H7 (cell line): ENCODE results near the gene AOC1. TPM values are rescaled to one million over a fixed set of nuclear protein-coding genes. Genes with fewer than 3 reads are reported as not detected.
"Not testable (repeated sequence)": the region's sequence is repeated elsewhere in the genome, so short reads cannot be mapped to it uniquely, and the experiment has no call there.

Experiments
- DNase-seq: peaks from one replicate; pipeline ENCODE4 v3.0.0; 2012
- H3K27me3 ChIP-seq: 2 replicates; pipeline ENCODE4 v1.6.0; 2011; ENCODE audit warnings: mild to moderate bottlenecking, low read length; ENCODE audit not compliant: control insufficient read depth, insufficient read depth
- H3K36me3 ChIP-seq: replicated peaks from 2 replicates; pipeline ENCODE4 v1.5.1; 2011; ENCODE audit warnings: low read length; ENCODE audit not compliant: control insufficient read depth, insufficient read depth
- H3K4me3 ChIP-seq: 2 replicates; pipeline ENCODE4 v1.5.1; 2011; ENCODE audit warnings: low read depth, mild to moderate bottlenecking, control low read depth, low read length, moderate library complexity; ENCODE audit not compliant: insufficient read depth
- total RNA-seq: library from RNA; depleted of rRNA; stranded (reverse); fragments of >200 nt; shearing (Covaris generic); gene quantifications from 2 replicates; pipeline ENCODE4 v1.2.3, GENCODE V29; 2014; rRNA removed

The AOC1 gene
- total RNA-seq, 1 experiment from 2014 or later, result not detected

DNA sequence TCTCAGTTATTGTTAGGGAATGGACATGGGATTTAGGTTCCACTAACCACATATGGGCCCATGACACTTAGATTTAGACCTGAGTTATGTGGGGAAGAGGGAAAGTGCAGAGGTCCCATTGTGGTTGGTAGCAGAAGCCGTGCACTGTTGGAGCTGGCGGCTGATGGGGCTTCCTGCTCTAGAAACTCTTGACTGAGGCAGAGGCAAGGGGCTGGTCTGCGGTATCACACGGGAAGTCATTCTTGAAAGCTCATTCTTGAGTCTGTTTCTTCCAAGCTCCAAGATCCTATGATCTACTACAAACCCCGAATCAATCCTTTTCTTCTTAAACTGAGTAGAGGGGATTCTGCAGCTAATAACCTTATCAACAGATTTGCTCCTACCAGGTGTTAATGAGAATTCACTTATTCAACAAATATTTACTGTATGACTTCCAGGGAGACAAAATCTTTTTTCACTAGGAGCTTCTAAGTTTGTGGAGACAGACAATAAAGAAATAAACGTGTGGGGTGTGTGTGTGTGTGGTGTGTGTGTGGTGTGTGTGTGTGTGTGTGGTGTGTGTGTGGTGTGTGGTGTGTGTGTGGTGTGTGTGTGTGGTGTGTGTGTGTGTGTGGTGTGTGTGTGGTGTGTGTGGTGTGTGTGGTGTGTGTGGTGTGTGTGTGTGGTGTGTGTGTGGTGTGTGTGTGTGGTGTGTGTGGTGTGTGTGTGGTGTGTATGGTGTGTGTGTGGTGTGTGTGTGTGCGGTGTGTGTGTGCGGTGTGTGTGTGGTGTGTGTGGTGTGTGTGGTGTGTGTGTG lies 57.1 kb downstream of the AOC1 start:
- DNase-seq, result peak; percentile 4
- H3K27me3 ChIP-seq, result no peaks in the 10 kb centered on the region
- H3K4me3 ChIP-seq, result no peak overlapping the region
- no peaks in the 10 kb centered on the region for H3K36me3 ChIP-seq

DNA sequence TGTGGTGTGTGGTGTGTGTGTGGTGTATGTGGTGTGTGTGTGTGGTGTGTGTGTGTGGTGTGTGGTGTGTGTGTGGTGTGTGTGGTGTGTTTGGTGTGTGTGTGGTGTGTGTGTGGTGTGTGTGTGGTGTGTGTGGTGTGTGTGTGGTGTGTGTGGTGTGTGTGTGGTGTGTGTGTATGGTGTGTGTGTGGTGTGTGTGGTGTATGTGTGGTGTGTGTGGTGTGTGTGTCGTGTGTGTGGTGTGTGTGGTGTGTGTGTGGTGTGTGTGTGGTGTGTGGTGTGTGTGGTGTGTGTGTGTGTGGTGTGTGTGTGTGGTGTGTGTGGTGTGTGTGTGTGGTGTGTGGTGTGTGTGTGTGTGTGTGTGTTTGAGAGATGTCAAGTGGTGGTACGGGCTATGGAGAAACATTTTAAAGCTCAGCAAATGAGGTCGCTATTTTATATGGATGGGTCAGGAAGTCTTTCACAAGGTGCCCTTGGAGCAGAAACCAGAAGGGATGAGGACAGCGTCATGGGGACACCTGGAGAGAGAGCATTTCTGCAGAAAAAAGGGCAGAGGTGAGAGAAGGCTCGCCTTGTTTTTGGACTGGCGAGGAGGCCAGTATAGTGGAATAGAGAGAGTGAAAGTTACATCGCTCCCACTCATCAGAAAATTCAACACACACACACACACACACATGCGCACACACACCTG lies 58.1 kb downstream of the AOC1 start:
- H3K36me3 ChIP-seq, H3K4me3 ChIP-seq, H3K27me3 ChIP-seq, DNase-seq: not testable (repeated sequence)

DNA sequence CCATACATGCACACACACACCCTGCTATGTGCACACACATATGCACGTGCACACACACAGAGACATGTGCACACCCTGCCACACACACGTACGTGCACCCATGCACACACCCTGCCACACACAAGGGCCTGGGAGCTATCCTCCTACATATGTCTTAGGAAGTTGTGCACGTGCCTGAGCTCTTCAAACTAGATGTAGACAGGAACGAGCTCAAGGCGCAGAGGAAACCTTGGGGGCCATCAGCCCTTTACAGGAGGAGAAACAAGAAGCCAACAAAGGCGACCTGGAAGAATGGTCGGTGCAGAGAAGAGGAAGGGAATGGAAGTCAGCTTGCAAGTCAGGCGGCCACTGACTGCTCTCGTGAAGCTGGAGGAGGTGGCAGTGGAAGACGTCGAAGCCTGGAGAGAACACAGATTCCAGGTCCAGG lies 58.7 kb downstream of the AOC1 start:
- H3K27me3 ChIP-seq, result no peaks in the 10 kb centered on the region
- H3K4me3 ChIP-seq, result no peak overlapping the region
- no peaks in the 10 kb centered on the region for H3K36me3 ChIP-seq
- no peak for DNase-seq

Other genes starting within 250 kb of the AOC1 start
- gene GIMAP6, start 220.1 kb upstream of the AOC1 start, total RNA-seq, result not detected in 2 replicates
- not detected in 2 replicates for gene GIMAP2, start 166.8 kb upstream of the AOC1 start, total RNA-seq
- not detected in 2 replicates for gene GIMAP1, start 135.9 kb upstream of the AOC1 start, total RNA-seq
- not detected in 2 replicates for gene GIMAP5, start 115.1 kb upstream of the AOC1 start, total RNA-seq
- 0.37 and 0.80 TPM in 2 replicates for gene TMEM176B, start 52.2 kb upstream of the AOC1 start, total RNA-seq
- gene TMEM176A, start 51.7 kb upstream of the AOC1 start, total RNA-seq, result not detected in 2 replicates
- 9.3 and 9.5 TPM in 2 replicates for gene KCNH2, start 125.8 kb downstream of the AOC1 start, total RNA-seq
- 15.5 and 16.5 TPM in 2 replicates for gene NOS3, start 138.5 kb downstream of the AOC1 start, total RNA-seq
- 1.7 TPM in 2 replicates for gene ATG9B, start 172.0 kb downstream of the AOC1 start, total RNA-seq
- 26.7 and 29.7 TPM in 2 replicates for gene ABCB8, start 175.9 kb downstream of the AOC1 start, total RNA-seq
- gene ASIC3, start 196.0 kb downstream of the AOC1 start, total RNA-seq, result 1.4 and 1.6 TPM in 2 replicates
- 24.3 and 36.9 TPM in 2 replicates for gene CDK5, start 205.4 kb downstream of the AOC1 start, total RNA-seq
- gene SLC4A2, start 207.1 kb downstream of the AOC1 start, total RNA-seq, result 85.7 and 105 TPM in 2 replicates
- 58.4 and 86.3 TPM in 2 replicates for gene FASTK, start 228.3 kb downstream of the AOC1 start, total RNA-seq
- 67.4 and 73.4 TPM in 2 replicates for gene TMUB1, start 231.0 kb downstream of the AOC1 start, total RNA-seq
- gene AGAP3, start 234.0 kb downstream of the AOC1 start, total RNA-seq, result 63.3 and 76.0 TPM in 2 replicates